ENCODE measurements around the gene OSBPL8.

Gene OSBPL8, protein sequence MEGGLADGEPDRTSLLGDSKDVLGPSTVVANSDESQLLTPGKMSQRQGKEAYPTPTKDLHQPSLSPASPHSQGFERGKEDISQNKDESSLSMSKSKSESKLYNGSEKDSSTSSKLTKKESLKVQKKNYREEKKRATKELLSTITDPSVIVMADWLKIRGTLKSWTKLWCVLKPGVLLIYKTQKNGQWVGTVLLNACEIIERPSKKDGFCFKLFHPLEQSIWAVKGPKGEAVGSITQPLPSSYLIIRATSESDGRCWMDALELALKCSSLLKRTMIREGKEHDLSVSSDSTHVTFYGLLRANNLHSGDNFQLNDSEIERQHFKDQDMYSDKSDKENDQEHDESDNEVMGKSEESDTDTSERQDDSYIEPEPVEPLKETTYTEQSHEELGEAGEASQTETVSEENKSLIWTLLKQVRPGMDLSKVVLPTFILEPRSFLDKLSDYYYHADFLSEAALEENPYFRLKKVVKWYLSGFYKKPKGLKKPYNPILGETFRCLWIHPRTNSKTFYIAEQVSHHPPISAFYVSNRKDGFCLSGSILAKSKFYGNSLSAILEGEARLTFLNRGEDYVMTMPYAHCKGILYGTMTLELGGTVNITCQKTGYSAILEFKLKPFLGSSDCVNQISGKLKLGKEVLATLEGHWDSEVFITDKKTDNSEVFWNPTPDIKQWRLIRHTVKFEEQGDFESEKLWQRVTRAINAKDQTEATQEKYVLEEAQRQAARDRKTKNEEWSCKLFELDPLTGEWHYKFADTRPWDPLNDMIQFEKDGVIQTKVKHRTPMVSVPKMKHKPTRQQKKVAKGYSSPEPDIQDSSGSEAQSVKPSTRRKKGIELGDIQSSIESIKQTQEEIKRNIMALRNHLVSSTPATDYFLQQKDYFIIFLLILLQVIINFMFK

DNA sequence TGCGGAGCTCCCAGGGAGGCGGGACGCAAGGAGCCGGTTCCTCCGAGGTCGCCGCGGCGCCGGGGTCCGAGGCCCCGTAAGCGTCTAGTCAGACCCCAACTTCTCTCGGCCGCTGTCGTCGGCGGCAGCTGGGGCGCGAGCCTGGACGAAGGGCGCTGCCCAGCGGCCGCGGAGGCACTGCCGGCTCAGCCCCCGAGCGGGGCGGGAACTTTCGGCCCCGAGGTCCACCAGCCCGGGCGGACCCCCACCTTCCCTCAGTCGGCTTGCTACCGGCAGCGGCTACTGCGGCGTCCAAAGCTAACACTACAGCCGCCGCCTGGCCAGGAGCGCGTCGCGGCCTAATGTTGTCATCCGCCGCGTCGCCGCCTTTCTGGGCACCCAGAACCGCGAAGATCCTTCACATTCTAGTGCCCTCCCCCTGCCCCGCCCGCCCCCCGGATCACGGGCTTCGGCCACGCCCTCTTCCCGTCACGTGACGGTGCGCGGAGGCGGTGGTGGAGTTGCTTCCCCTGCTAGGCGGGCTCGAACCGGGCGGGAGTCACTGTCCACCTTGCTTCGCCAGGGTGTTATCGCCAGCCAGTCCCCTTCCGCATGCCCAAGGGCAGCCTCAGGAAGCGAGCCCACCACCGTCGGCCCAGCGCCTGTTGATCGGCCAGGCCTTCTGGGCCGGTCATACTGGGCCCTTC lies at the start of gene OSBPL8:
Gene OSBPL8 (minus strand): TSS at position 372 of the 686 bp plus-strand sequence. CDS start 72,220 bp downstream, outside the sequence.
- peak within 1 kb of the TSS; percentile 99 for H3K4me3 ChIP-seq (ENCODE audit: low read depth, low read length)
- TF ChIP-seq CTCF (IDR thresholded peaks at IDR 0.05; ENCODE audit: low read depth, low read length, missing control alignments), result no peak
- DNase-seq (ENCODE audit: low read depth), result peak; percentile 69

- TF ChIP-seq CTCF (IDR thresholded peaks at IDR 0.05; ENCODE audit: low read depth, low read length, missing control alignments), result no peak
- H3K4me3 ChIP-seq (ENCODE audit: low read depth, low read length), result no peak overlapping the region
- no peak for DNase-seq (ENCODE audit: low read depth)
Observed at GRCh38 chr12:76608070-76608469, 48.5 kb upstream of the OSBPL8 start.

DNA sequence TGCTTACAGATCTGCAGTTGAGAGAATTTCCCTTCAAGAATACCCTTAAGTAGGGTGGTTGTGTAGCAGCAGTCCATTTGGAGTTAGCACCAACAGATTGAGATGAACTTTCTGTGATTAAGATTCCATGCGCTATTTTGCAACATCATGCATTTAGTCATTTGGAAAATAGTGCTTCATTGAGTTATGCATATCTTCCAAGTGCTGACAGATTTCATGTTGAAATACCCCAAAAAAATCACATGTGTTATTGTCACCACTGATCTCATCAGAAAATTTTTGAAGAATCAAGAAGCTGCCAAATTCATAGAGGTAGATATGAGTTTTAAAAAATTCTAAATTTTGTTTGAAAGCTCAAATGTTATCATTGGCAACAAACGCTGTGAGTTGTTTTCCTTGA lies 35.5 kb upstream of the OSBPL8 start:
- no peak overlapping the region for H3K4me3 ChIP-seq (ENCODE audit: low read depth, low read length)
- TF ChIP-seq CTCF (IDR thresholded peaks at IDR 0.05; ENCODE audit: low read depth, low read length, missing control alignments), result no peak
- DNase-seq (ENCODE audit: low read depth), result no peak

- no peak for DNase-seq (ENCODE audit: low read depth)
- no peak for TF ChIP-seq CTCF (IDR thresholded peaks at IDR 0.05; ENCODE audit: low read depth, low read length, missing control alignments)
- H3K4me3 ChIP-seq (ENCODE audit: low read depth, low read length), result no peak overlapping the region
Observed at GRCh38 chr12:76591476-76591875, 31.9 kb upstream of the OSBPL8 start.

GRCh38 chr12:76590131-76590530 lies 30.6 kb upstream of the OSBPL8 start:
- TF ChIP-seq CTCF (IDR thresholded peaks at IDR 0.05; ENCODE audit: low read depth, low read length, missing control alignments), result no peak
- DNase-seq (ENCODE audit: low read depth), result no peak
- H3K4me3 ChIP-seq (ENCODE audit: low read depth, low read length), result no peak overlapping the region

DNA sequence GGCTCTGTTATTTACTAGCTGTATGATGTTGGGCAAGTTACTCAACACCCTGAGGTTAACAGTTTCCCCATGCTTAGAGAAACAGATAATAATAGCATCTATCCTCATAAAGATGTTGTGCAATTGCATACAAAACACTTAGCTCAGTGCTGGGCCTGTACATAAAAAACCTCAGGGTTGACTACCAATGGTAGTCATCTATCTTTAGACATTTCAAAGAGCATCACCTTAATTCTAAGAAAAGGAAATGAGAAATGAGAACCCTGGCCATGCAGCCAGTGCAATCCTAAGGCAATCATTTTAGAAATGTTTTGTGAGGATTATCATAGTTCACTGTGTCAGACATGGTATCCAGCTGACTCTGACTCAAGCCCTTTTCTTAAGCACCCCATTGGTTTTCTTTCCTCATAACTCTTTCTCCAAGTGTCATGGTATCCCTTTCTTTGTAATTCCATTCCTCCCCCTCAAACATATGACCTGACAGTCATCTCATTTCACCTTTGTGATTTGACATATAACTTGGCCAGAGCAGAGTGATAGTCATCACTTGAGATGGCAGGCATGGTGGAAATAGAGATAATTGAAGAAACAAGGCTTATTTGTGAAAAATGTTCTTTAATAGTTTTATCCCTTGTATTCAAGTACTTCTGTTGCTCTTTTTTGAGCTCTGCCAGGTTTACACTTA lies 29.5 kb upstream of the OSBPL8 start:
- no peak for TF ChIP-seq CTCF (IDR thresholded peaks at IDR 0.05; ENCODE audit: low read depth, low read length, missing control alignments)
- no peak overlapping the region for H3K4me3 ChIP-seq (ENCODE audit: low read depth, low read length)
- no peak for DNase-seq (ENCODE audit: low read depth)

Measured in GM12864 (cell line).